Transverse colon (tissue), 4 donors: ENCODE results near the gene RAPGEF4. TPM values are rescaled to one million over a fixed set of nuclear protein-coding genes. Genes with fewer than 3 reads are reported as not detected.

Experiments used
- DNase-seq: peaks from one replicate; pipeline ENCODE4 v3.0.0-alpha.2; 2019
- H3K27ac ChIP-seq, 4 donors: fragments of 200-600 bp; sonication (generic); 2 replicates each; pipeline ENCODE4 v1.5.1; 2016 to 2018; ENCODE audit warnings: inconsistent platforms in 4 of 4
- H3K27me3 ChIP-seq: fragments of 200-600 bp; sonication (generic); 2 replicates; pipeline ENCODE4 v1.5.1; 2017; ENCODE audit warnings: inconsistent platforms
- H3K36me3 ChIP-seq, 4 donors: fragments of 200-600 bp; sonication (generic); 2 replicates each; pipeline ENCODE4 v1.5.1; 2017 to 2019; ENCODE audit warnings: inconsistent platforms in 4 of 4
- H3K4me1 ChIP-seq, 4 donors: fragments of 200-600 bp; sonication (generic); 2 replicates each; pipeline ENCODE4 v1.5.1; 2017 to 2020; ENCODE audit warnings: inconsistent platforms in 4 of 4
- H3K4me3 ChIP-seq, 4 donors: fragments of 200-600 bp; sonication (generic); 1 replicate in 1 of 4; 2 replicates in 3 of 4; pipeline versions ENCODE4 v1.5.1 to v1.6.1; 2017 to 2019; ENCODE audit warnings: inconsistent platforms in 4 of 4
- H3K9me3 ChIP-seq, 2 donors: fragments of 200-600 bp; sonication (generic); 2 replicates each; pipeline ENCODE4 v1.5.1; 2017 to 2019; ENCODE audit warnings: inconsistent platforms in 2 of 2
- CTCF ChIP-seq, 5 experiments: fragments of 200-600 bp in 3 of 5; fragments of 450-650 bp in 2 of 5; sonication (generic) in 3 of 5; IDR thresholded peaks; 1 replicate in 2 of 5; 2 replicates in 3 of 5; pipeline ENCODE4 v1.5.1; 2016 to 2017; ENCODE audit warnings: antibody characterized with exemption in 5 of 5, inconsistent platforms in 3 of 5, mild to moderate bottlenecking in 2 of 5, moderate library complexity in 1 of 5
- EP300 ChIP-seq: sonication (generic); formaldehyde crosslinking; IDR thresholded peaks from one replicate; pipeline ENCODE4 v1.6.1; 2017; ENCODE audit warnings: antibody characterized with exemption, low read depth
- POLR2A ChIP-seq: fragments of 450-650 bp; IDR thresholded peaks from one replicate; pipeline ENCODE4 v1.6.1; 2016; ENCODE audit warnings: antibody characterized with exemption, mild to moderate bottlenecking, moderate library complexity
- POLR2AphosphoS5 ChIP-seq, 3 donors: sonication (generic); formaldehyde crosslinking; IDR thresholded peaks; one replicate each; pipeline ENCODE4 v1.6.1; 2016; ENCODE audit warnings: antibody characterized with exemption in 3 of 3
- WGBS, 2 donors: methylation state at CpG; one replicate each; pipeline ENCODE4 v1.1.5; 2018; ENCODE audit warnings: low coverage in 1 of 2; 5-methylcytosine and 5-hydroxymethylcytosine counted together
- in situ Hi-C, 4 donors: fragments of 200-750 bp; cut with MboI; loops; one replicate each; pipeline versions ENCODE4 v1.15.0 to v1.15.1; 2017; ENCODE audit warnings: low sequenced_read_pairs in 3 of 4, low pct_ligation_motif_present in 1 of 4, low pct_unique_long_range_greater_than_20kb in 1 of 4
- intact Hi-C: fragments of 100-400 bp; cut with DNase I; formaldehyde crosslinking; loops from one replicate; pipeline ENCODE4 v1.15.1; 2023; ENCODE audit warnings: low total_unique reads
- total RNA-seq, 4 donors: library from RNA; depleted of rRNA; stranded (reverse); fragments of >200 nt; gene quantifications; one replicate each; pipeline ENCODE4 v1.1.0, GENCODE V29; 2016

RAPGEF4 gene
- total RNA-seq, 4 donors from 2014 or later: 1.4 to 12.3 (median 2.2) TPM; not detected in 1

DNA sequence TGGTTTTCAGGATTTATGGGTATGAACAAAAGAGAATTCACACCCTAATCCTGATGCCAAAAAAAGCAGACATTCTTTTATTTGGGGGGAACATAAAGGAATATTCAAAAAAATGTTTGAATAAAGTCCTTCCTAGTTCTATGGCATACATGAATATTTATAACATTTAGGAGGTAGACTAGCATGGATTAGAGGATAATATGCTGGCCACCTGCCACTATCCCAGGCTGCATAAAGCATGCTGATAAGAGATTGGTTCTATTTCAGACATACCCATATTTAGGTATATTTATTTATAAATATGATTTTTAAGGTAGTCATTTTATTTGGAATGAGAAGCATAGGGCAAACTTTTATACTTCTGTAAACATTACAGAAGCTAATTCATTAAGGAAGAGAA, 305.1 kb downstream of the RAPGEF4 start:
- no peak overlapping the region for H3K27ac ChIP-seq
- no peak overlapping the region for H3K4me3 ChIP-seq
- H3K27me3 ChIP-seq: no peaks in the 10 kb centered on the region
- TF ChIP-seq CTCF (IDR thresholded peaks at IDR 0.05): no peak
- TF ChIP-seq POLR2A: no peak
- TF ChIP-seq POLR2AphosphoS5 (IDR thresholded peaks at IDR 0.05): no peak
- TF ChIP-seq EP300: no peak
- no peaks in the 10 kb centered on the region for H3K36me3 ChIP-seq
- peaks cover 0 to 22% (median 13%) of the 10 kb centered on the region in 4 donors for H3K4me1 ChIP-seq
- DNase-seq: no peak
- in situ Hi-C loops: loop anchor here in 2 of 4 donors (25.0 kb wide), 3 partner anchors 322 to 1297 kb away; partner anchors contain the start of genes CDCA7 (in 1 of the 2) and SP9 (in 1 of the 2)
- H3K9me3 ChIP-seq: no peaks in the 10 kb centered on the region
- intact Hi-C loops: no loop called here

- no peak for TF ChIP-seq POLR2A
- TF ChIP-seq CTCF (IDR thresholded peaks at IDR 0.05): no peak
- no peak for TF ChIP-seq POLR2AphosphoS5 (IDR thresholded peaks at IDR 0.05)
- no peak for TF ChIP-seq EP300
- in situ Hi-C loops (loop anchor here in 2 of 4 donors (25.0 kb wide), 3 partner anchors 319 to 1294 kb away; partner anchors contain the start of genes CDCA7 (in 1 of the 2) and SP9 (in 1 of the 2)), intact Hi-C loops (no loop called here)
- no peaks in the 10 kb centered on the region for H3K36me3 ChIP-seq
- no peaks in the 10 kb centered on the region for H3K27me3 ChIP-seq
- H3K4me1 ChIP-seq: peaks cover 1 to 15% (median 7%) of the 10 kb centered on the region in 4 donors
- DNase-seq: no peak
- peak overlapping the region in 1 of 4 donors; percentile 49 for H3K27ac ChIP-seq
- no peak overlapping the region for H3K4me3 ChIP-seq
- no peaks in the 10 kb centered on the region for H3K9me3 ChIP-seq
- WGBS, 2 donors: 85 to 88% methylated on average over 5 to 8 of the region's 8 CpGs
These were observed 307.8 kb downstream of the RAPGEF4 start for GRCh38 chr2:173043476-173043875.

- WGBS, 2 donors: 86 to 97% methylated on average over 7 to 13 of the region's 13 CpGs
- intact Hi-C loops: no loop called here
- in situ Hi-C loops: loop anchor here in 2 of 4 donors (25.0 kb wide), 3 partner anchors 318 to 1293 kb away; partner anchors contain the start of genes CDCA7 (in 1 of the 2) and SP9 (in 1 of the 2)
- no peak for TF ChIP-seq POLR2A
- no peak for TF ChIP-seq EP300
- no peak for TF ChIP-seq CTCF (IDR thresholded peaks at IDR 0.05)
- no peak for TF ChIP-seq POLR2AphosphoS5 (IDR thresholded peaks at IDR 0.05)
- Histone ChIP-seq H3K27me3 (no peaks in the 10 kb centered on the region), H3K4me1 (peaks cover 5 to 20% (median 12%) of the 10 kb centered on the region in 4 donors), H3K4me3 (no peak overlapping the region), H3K36me3 (no peaks in the 10 kb centered on the region), H3K9me3 (no peaks in the 10 kb centered on the region), H3K27ac (peak overlapping the region in 1 of 4 donors; percentile 49)
- DNase-seq: no peak
These were observed 308.4 kb downstream of the RAPGEF4 start for GRCh38 chr2:173043897-173044519.

- intact Hi-C loops (no loop called here), in situ Hi-C loops (loop anchor here in 2 of 4 donors (25.0 kb wide), 3 partner anchors 318 to 1293 kb away; partner anchors contain the start of genes CDCA7 (in 1 of the 2) and SP9 (in 1 of the 2))
- Histone ChIP-seq H3K36me3 (no peaks in the 10 kb centered on the region), H3K4me3 (no peak overlapping the region), H3K27ac (peak overlapping the region in 2 of 4 donors; percentile 8 to 49), H3K4me1 (peaks cover 8 to 27% (median 18%) of the 10 kb centered on the region in 4 donors), H3K27me3 (no peaks in the 10 kb centered on the region), H3K9me3 (no peaks in the 10 kb centered on the region)
- no peak for DNase-seq
- WGBS, 2 donors: 78 to 95% methylated on average over 4 to 10 of the region's 10 CpGs
- TF ChIP-seq POLR2A: no peak
- TF ChIP-seq POLR2AphosphoS5 (IDR thresholded peaks at IDR 0.05): no peak
- TF ChIP-seq EP300: no peak
- no peak for TF ChIP-seq CTCF (IDR thresholded peaks at IDR 0.05)
These were observed 309.0 kb downstream of the RAPGEF4 start for GRCh38 chr2:173044686-173045085.
